Inflammatory macrophage (primary cell): ENCODE measurements around the gene KBTBD7.
A peak's percentile ranks its signal among the peaks of the same experiment; 100 is the strongest.

Experiments
- DNase-seq, 2 donors: peaks; one replicate each; pipeline ENCODE4 v3.0.0-alpha.2; 2020 to 2022
- total RNA-seq, 18 experiments: gene quantifications; one replicate each; lab custom pipeline; 2026; ENCODE audit warnings: mixed read lengths in 6 of 18, inconsistent platforms in 2 of 18; lab: John Stamatoyannopoulos, UW

The KBTBD7 gene, protein sequence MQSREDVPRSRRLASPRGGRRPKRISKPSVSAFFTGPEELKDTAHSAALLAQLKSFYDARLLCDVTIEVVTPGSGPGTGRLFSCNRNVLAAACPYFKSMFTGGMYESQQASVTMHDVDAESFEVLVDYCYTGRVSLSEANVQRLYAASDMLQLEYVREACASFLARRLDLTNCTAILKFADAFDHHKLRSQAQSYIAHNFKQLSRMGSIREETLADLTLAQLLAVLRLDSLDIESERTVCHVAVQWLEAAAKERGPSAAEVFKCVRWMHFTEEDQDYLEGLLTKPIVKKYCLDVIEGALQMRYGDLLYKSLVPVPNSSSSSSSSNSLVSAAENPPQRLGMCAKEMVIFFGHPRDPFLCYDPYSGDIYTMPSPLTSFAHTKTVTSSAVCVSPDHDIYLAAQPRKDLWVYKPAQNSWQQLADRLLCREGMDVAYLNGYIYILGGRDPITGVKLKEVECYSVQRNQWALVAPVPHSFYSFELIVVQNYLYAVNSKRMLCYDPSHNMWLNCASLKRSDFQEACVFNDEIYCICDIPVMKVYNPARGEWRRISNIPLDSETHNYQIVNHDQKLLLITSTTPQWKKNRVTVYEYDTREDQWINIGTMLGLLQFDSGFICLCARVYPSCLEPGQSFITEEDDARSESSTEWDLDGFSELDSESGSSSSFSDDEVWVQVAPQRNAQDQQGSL
- total RNA-seq, result 0.65 to 16.3 (median 6.2) reads per million in 18 experiments

DNA sequence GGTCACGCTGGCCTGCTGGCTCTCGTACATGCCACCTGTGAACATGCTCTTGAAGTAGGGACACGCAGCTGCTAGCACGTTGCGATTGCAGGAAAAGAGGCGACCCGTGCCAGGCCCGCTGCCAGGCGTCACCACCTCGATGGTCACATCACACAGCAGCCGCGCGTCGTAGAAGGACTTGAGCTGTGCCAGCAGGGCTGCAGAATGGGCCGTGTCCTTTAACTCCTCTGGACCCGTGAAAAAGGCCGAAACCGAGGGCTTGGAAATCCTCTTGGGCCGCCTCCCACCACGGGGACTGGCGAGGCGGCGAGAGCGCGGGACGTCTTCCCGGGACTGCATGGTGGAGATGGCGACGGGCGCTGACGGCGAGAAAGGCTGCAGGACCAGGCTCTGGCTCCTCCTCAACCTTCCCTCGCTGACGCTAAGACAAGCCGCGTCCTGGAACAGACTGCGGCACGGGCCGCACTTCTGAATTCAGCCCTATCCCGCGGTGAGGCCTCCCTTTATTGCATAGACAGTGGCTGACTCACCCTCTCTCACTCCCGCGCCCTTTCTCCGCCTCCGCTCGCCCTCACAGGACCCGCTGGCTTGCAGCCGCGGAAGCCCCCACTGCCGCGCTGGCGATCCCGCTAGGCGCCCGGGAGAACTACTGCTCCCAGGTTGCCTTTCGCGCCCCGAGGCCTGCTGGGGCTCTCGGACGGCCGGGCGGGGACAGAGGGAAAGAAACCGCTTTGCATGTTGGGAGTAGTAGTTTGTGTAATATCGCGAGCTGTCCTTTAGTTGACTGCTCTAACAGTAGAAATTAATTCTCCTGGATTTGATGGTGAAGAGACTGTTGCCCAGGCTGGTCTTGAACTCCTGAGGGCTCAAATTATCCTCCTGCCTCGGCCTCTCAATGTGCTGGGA lies at the start of gene KBTBD7:
KBTBD7 (minus strand) TSS at position 651 of the 906 bp plus-strand sequence; CDS start at position 339, 312 bp downstream.
- DNase-seq, result peak; percentile 96

DNA sequence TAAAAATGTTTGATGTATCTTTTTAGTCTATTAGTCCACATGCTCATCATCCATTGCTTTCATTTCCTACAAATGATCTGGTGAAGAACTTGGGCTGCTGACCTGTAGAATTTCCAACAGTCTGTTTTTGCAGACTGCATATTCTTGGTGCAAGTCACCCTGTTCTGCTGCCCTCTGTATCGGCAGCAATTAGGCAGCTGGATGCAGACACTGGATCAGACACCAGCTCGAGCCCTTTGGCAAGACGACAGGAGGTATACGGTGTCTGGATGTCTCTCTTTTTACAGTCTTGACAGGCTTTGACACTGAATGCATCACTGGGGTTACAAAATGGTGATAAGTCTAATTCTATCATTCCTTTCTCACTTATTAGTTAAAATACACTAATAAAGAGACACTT lies 47.3 kb upstream of the KBTBD7 start:
- no peak for DNase-seq

DNA sequence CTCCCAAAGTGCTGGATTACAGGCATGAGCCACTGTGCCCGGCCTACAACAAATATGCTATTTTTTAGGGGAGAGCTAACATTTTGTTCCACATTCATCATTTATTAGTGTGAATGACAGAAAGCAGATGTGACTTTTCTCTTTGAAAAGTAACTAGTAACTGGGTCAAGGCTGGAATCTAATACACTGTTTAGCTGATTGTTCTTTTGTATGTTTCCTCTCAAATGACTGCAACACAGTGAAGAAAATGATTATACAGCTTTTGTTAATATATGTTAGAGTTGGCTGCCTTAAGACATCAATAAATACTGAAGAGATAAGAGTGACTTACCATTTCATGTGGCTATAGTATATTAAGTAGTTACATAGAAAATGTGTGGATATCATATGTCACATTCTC lies 42.0 kb upstream of the KBTBD7 start:
- no peak for DNase-seq

DNA sequence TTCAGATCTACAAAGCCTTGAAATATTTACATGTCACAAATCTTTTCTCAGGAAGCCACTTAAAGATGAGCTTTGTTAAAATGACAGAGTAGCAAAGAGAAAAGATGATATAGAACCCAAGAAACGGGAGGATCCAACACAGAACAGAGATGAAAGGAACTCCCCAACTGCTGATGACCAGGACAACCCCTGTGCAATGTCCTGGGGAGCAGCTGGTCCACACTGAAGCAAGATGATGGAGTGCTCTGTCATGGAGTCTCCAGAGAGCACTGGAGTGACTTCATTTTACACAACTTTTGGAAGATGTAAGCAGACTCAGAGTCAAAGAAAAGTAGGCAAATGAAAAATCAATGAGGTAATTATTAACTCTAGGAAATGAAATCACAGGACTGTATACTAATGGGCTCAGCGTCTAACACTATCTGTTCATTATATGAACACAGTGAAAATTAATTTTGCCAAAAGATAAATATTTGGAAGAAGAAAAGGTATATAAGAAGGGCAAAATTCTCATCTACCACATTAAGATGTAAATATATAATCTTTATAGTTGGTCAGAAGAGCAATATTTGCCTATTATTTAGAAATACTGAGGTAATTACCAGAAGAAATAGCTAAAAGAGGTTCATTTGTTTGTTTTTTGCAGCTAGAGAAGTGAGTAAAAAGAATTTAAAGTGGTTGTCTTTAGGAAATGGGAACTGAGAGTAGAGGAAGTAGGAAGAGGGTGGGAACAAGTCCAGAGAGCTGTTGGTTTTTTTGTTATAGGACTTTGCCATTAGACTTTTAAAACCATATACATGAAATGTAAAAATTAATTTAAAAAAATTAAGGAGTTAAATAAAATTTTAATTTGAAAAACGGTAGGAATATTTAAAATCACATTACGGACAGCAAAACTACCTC lies 38.5 kb upstream of the KBTBD7 start:
- DNase-seq, result peak; percentile 11 to 42

DNA sequence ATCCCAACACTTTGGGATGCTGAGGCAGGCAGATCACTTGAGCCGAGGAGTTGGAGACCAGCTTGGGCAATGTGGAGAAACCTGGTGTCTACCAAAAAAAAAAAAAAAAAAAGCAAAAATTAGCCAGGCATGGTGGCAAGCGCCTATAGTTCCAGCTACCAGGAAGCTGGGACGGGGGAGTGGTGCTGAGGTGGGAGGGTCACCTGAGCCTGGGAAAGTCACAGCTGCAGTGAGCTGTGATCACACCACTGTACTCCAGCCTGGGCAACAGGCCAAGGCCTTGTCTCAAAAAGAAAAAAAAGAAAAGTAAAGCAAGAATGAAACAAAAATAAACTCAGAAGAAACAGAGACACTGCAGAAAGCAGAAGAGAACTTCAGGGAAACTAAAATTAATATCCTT lies 37.4 kb upstream of the KBTBD7 start:
- DNase-seq, result no peak

DNA sequence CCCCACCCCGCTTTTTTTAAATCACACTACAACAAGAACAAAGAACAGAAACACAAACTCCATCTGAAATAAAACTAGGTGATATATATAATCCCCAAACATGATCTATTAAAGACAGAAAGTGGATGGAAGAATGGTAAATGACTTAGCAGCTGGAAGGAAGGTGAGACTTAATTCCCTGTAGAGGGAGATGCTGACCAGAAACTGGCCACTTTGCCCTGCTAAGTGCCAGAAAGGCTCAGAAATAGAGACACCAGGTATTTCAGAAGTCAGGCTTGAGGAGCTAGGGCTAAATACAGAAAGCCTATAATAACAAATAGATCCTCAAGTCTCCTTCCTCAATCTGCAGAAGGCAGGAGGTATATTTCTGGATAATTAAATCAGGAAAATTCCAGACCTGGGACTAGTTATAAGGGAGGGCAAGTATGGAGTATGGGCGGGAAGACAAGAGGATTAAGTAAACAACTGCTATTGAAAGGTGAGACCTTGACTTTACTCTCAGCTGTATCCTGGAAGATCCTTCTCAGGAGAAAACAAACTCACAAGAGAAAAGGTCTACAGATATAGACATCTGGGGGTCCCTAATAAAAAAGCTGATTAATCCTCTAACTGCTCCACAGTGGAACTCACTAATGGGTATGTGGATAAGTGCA lies 36.8 kb upstream of the KBTBD7 start:
- no peak for DNase-seq

DNA sequence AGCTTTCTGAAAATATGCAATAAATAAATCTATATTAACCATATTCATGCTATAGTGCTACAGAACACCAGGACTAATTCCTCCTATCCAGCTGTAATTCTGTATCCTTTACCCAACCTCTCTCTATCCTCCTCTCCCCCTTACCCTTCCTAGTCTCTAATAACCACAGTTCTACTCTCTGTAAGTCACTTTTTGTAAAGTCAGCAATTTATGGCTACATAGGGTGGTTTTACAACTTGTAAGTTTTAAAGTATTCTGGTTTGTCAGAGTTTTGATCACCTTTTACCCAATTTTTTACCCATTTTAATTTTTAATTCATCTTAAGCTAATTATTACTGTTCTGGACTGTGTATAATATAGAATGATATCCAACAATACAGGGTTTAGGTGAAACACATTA lies 35.0 kb upstream of the KBTBD7 start:
- DNase-seq, result no peak

DNA sequence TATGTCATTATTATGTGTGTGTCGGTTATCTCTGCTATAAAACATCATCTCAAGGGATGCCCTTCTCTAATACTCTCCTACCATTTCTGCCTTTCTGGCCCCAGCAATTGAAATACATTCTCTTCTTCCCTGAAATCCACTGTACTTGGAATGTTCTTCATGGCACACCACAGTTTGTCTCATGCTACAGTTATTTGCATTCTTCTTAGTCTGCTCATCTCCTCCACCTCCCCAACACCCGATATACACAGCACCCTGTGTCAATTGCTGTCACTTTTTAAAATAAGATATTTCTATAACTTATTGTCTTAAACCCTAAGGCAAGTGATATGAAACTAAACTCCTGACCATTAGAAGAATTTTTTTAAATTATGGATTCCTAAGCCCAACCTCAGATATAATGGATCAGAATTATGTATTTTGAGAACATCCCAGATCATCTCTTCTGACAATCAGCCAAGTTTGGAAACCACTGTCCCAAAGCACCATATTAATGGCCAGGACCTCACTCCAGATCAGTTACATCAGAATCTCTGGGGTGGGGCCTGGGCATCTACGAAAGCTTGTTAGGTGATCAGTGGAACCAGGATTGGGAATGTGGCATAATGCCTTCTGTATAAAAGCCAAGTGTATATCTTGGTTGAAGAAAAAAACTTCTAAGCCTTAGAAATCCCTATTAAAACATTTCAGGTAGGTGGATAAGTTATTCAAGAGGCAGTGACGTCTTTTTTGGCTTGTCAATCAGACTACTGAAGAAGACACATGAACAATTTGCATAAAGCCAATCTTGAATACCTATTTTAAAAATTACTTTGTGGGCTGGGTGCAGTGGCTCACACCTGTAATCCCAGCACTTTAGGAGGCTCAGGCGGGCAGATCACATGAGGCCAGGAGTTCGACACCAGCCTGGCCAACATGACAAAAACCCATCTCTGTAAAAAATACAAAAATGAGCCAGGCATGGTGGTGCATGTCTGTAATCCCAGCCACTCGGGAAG lies 30.0 kb upstream of the KBTBD7 start:
- no peak for DNase-seq

DNA sequence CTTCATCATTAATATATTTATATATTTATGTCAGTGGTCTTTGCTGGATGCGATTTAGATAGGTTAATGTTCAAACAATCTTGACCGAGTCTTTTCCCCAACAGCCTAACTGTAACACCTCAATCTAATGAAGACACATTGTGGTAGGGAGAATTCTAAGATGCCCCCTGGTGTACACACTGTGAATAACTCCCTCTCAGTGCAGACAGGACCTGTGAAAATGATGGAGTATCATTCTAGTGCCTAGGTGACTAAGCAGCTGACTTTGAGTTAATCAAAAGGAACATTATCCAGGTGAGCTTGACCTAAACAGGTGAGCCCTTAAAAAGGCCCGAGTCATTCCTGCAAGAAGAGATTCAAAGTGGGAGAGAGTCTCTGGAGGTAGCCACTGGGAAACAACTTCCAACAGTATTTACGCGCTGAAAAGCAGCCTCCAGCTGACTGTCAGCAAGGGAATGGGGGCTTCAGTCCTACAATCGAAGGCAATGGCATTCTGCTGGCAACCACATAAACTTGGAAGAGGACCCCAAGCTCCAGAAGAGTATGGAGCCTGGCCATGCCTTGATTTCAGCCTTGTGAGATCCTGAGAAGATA lies 28.0 kb upstream of the KBTBD7 start:
- peak; percentile 53 to 56 for DNase-seq

DNA sequence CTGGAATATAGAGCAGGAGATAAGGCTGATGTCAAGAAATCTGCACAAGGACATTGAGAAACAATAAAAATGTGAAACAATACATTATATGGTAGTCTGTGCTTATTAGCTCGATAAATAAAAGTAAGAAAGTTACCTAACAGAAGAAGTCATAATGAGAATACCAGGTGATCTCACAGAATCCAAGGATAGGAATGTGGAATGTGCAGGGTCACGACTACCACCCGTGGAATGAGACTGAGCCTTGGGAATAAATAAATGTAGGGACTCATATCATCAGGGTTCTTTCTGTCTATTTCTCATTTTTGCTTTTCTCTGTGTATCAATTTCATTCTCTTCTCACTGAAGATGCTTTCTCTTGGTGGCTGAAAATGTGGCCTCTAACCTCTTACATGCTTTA lies 26.0 kb upstream of the KBTBD7 start:
- no peak for DNase-seq

DNA sequence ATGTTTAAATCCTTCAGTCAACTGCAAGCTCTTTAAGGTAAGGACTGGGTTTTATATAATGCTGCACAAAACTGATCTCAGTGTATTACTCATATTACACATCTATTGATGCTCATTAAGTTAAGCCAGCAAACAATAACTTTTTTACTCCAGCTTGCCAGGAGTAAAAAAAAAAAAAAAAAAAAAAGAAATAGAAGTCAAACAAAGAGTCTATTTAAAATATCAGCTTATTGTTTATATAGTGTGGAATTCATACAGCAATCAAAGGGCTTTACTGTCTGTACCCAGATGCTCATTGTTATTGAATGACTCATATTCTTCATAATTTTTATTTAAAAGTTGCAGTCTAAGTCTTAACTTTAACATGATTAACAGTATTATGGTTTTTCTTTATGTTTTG lies 21.8 kb upstream of the KBTBD7 start:
- no peak for DNase-seq

DNA sequence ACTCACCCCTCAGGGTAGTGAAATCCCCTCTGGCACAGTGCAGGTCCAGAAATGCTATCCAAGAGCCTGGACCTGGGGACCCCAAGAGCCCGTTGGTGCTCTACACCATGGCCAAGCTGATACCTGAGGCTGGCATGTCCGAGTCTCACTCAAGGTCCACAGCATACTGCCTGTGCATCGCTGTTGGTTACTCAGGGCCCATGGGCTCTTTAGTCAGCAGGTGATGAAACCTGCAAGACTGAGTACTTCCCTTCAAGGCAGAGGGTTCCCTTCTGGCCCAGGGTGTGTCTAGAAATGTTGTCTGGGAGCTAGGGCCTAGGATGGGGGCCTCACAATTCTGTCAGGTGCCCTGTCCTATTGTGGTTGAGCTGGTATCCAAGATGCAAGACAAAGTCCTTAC lies 19.6 kb upstream of the KBTBD7 start:
- no peak for DNase-seq

DNA sequence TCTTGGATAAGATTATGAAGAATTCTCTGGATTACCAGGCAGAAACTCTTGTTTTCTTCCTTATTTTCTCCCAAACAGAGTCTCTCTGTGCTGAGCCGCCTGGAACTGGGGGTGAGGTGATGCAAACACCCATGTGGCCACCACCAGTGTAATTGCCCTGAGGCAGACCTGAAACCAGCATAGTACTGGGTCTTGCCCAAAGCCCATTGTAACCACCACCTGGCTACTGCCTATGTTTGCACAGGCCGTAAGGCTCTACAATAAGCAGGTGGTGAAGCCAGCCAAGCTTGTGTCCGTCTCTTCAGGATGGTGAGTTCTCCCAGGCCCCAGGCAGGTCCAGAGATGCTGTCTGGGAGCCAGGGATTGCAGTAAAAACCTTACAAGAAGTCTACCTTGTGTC lies 18.9 kb upstream of the KBTBD7 start:
- DNase-seq, result no peak

DNA sequence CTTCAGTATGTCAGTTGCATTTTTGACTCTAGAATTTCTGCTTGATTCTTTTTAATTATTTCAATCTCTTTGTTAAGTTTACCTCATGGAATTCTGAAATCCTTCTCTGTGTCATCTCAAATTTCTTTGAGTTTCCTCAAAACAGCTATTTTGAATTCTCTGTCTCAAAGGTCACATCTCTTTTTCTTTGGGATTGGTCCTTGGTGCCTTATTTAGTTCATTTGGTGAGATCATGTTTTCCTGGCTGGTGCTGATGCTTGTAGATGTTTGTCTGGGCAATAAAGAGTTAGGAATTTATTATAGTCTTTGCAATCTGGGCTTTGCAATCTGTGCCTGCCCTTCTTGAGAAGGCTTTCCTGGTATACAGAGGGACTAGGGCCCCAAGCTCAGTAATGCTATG lies 18.5 kb upstream of the KBTBD7 start:
- DNase-seq, result no peak

DNA sequence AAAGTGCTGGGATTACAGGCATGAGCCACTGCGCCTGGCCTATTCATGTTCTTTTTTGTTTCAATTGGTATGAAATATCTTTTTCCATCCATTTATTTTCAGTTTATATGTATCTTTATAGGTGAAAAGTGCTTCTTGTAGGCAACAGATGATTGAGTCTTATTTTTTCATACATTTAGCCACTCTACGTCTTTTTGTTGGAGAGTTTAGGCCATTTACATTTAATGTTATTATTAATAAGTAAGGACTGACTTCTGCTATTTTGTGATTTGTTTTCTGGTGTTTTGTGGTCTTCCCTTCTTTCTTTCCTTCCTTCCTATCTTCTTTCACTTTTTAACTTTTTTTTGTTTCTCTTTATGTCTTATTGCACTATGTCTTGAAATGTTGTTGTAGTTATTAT lies 16.7 kb upstream of the KBTBD7 start:
- DNase-seq, result no peak

DNA sequence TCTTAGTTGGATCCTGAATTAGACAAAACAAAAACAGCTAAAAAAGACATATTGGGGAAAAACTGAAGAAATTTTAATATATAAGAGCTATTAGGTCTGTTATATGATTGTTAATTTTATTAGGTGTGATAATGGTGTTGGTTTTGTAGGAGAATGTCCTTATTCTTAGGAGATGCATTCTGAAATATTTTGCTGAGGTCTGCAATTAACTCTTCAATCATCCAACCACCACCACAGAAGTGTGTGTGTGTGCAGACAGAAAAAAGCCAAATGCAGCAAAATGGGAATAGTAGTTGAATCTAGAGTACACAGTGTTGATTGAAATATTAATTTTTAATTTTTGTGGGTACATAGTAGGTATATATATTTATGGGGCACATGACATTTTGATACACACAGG lies 12.1 kb upstream of the KBTBD7 start:
- no peak for DNase-seq

DNA sequence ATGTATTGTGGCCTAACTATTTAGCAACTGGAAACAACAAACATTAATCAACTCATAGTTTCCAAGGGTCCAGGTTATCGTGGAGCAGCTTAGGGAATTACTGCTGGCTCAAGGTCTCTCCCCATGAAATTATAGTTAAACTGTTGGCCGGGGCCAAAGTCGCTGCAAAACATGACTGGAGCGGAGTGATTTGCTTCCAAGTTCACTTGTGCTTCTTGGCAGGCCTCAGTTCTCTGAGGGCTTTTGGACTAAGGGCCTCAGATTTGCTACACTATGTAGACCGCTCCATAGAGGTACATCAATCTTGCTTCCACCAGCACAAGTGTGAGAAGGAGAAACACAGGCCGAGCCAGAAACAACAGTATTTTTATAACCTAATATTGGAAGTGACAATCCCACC lies 9.4 kb upstream of the KBTBD7 start:
- no peak for DNase-seq

DNA sequence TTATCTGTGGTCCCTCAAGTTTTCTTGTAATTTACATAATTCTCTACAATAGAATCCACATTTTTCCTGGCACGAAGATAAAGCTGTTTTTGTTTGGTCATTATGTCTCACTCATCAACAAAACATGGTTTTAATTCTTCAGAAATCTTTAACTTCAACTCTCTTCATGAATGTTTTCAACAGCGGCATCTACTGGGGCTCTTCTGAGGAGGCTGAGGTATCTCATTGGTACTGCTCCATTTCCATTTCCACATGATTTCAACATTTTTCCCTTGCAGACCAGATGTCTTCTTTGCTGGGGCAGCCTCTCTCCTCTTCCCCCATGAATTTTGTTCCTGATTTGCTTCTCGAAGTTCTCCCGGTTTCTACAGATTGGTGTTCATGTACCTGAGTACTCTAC lies 5.8 kb upstream of the KBTBD7 start:
- DNase-seq, result no peak

DNA sequence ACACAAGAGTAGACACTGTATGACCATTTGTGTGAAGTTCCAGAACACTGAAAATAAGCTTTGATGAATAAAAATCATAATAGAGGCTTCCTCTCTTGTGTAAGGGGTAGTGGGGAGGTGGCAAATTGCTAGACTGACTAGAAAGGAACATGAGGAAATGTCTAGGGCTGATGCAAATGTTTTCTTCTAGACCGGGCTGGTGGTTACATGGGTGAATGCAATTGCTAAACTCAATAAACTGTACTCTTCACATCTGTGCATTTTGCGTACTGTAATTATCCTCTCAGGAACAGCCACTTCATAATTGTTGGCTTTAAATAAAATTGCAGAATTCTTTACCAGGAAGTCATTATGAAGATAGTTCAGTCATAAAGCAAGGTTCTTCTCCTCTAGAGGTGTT lies 5.2 kb upstream of the KBTBD7 start:
- peak; percentile 15 to 40 for DNase-seq

DNA sequence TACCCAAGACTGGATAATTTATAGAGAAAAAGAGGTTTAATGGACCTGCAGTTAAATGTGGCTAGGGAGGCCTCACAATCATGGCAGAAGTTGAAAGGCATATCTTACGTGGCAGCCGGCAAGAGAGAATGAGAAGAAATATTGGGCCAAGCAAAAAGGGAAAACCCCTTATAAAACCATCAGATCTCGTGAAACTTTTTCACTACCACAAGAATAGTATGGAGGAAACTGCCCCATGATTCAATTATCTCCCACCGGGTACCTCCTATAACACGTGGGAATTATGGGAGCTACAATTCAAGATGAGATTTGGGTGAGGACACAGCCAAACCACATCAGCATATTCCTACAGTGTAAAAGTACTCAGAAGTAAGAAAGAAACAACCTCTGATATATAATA lies 4.7 kb upstream of the KBTBD7 start:
- no peak for DNase-seq
